GM19468 (cell line): ENCODE data around the gene APRT.
"Not testable (repeated sequence)": the region's sequence is repeated elsewhere in the genome, so short reads cannot be mapped to it uniquely, and the experiment has no call there.

Source experiments
- ATAC-seq: cut with Tn5 transposase; IDR thresholded peaks from one replicate; pipeline ENCODE4 v1.9.1; 2021; ENCODE audit warnings: mild to moderate bottlenecking, moderate library complexity, moderate number of reproducible peaks; ENCODE audit not compliant: unreplicated experiment; ENCODE audit errors: extremely low read depth

The APRT gene

DNA sequence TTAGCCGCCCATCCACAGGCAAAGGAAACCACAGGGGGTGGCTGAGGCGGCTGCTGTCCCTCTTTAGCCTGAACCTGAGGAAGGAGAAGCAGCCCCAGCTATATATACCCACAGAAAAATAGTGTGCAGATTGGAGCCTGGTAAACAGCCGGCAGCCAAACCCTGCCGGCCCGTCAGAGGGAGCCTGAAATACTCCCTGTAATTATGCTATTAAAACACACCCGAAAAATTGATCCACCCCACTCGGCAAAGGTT is 33.5 kb downstream of the APRT start:
- no peak for ATAC-seq

DNA sequence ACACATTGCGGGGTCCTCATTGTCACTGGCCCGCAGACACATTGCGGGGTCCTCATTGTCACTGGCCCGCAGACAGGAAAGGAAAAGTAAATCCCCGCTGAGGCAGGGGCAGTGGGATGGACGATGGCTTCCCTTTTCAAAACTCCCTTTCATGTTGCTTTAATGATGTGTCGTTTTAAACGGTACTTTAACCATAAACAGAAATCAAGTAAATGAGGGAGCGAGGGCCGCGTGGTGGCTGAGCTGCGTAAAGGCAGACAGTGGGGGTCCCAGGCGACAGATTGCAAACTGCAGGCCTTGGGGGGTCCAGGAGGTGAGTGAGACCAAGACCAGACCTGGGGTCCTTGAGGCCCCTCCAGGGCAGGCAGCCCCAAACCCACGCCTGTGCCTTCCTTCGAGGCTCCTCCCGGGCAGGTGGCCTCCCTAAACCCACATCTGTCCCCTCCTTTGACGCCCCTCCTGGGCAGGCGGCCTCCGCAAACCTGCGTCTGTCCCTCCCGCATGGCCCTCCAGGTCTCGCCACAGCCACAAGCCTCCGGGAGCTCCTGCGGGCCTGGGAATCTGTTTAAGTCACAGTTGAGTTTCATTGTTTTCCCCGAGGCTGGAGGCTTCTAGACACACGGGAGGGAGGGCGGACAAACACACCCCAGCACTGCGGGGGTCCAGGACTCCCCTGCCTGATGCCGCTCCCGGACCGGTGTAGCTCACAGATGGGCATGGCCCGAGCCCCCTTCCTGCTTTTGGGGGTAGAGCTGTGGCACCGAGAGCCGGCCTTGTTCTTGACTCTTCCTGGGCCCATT is 34.1 kb downstream of the APRT start:
- ATAC-seq = no peak

DNA sequence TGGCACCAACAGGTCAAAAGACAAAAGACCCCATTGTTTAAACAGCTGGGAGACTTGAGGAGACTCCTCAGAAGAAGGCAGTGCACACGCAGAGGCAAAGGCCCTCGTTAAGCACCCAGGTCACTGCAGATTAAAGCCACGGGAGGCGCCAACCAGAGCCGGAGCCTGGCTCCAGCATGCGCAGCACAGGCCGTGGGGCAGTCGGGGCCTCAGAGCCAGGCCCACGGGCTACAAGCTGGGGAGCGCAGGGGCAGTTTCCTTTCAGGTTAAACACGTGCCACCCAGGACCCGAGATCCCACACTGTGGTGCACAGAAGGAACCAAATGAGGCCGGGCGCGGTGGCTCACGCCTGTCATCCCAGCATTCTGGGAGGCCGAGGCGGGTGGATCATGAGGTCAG is 35.9 kb downstream of the APRT start:
- ATAC-seq = no peak

DNA sequence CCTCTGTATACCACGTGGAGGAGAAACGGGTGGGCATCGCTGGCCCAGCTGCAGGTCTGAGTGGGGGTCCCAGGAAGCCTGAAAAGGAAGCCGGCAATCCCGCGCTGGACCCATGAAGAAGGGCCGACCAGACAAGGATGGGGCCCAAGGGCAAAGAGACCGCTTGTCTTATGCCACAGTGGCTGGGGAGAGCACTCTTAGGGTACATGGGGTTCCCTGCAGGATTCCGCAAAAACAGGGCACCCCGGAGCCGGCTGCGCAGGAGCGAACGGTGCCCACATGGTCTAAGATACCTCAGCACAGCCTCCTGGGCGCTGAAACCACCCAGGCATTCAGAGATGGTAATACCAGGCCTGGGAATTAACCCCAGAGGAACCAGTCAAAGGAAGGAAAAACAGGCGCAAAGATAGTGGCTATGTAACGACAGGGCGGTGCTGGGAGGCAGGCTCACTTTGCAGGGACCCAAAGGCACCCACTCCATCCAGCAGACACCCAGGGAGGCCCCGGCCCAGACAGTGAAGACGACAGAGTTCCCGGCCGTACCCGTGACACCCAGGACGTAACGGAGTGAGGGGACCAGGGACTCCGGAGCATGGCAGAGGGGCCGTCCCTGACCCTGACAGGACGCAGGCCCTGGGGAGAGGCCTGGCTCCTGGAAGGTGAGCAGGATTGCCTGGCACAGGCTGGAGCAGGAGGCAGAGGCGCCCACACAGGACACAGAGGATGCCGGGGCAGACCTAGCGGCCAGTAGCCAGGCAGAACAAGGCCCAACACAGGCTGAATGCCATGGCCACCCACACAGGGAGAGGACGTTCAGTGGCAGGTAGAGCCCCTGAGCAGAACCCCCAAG is 37.0 kb downstream of the APRT start:
- no peak for ATAC-seq

DNA sequence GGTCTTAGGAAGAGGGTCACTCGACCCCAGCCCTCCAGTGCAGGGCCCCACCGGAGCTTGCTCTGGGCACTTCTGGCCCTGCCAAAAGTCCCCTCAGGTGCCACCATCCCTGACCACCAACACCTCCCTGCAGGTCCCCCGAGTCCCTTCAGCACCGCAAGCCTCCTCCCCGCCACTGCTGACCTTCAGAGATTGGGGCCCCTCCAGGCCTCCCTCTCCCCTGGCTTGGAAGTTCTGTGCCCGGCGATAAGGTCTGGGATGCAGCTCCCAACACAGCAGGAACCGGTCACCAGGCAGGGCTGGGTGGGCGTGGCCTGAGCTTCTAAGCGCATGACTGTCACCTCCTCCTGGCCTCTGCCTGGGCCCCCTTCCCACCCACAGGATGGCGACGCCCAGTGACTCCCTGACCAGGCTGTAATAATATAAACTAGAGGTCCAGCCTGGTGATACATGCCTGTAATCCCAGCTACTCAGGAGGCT is 37.9 kb downstream of the APRT start:
- ATAC-seq = no peak

DNA sequence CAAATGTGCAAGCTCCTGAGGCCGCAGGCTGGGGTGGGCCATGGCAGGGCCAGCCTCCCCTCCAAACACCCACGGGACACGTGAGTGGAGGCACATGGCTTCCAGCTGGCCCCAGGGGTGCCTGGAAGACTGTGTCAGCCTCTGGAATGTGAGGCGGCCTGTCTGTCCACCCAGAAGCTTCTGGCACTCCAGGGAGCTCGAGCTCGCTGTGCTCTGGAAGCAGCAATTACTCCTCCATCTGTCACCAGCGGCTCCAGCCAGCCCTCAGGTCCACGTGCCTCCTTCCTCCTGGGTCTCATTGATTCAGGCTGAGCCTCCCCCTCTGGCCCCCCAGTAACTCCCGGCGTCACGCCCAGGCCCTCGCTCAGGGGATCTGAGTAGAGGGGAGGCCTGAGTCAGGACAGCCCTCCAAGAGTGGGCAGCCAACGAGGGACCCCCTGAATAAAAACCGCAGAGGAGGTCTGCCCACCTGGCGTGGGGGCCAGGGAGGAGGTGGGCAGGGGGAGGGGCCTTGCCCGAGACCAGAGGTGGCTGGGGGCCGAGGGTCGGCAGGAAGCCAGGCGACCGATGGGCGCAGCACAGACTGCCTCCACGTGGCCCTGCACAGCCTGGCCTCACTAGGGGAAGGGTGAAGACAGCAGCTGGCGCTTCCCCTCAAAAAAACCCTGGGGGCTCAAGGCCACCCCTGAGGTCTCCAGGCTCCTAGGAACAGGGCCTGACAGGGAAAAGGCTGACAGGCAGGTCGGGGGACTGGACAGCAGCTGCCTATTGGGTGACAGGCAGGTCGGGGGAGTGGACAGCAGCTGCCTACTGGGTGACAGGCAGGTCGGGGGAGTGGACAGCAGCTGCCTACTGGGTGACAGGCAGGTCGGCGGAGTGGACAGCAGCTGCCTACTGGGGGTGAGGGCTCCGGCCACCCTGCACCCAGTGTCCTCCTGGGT is 38.6 kb downstream of the APRT start:
- ATAC-seq = no peak

DNA sequence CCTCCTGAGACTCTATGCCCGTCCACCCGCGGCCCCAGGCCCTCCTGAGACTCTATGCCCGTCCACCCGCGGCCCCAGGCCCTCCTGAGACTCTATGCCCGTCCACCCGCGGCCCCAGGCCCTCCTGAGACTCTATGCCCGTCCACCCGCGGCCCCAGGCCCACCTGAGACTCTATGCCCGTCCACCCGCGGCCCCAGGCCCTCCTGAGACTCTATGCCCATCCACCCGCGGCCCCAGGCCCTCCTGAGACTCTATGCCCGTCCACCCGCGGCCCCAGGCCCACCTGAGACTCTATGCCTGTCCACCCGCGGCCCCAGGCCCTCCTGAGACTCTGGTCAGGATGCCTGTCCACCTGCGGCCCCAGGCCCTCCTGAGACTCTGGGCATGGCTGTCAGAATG is 39.9 kb downstream of the APRT start:
- ATAC-seq = not testable (repeated sequence)

DNA sequence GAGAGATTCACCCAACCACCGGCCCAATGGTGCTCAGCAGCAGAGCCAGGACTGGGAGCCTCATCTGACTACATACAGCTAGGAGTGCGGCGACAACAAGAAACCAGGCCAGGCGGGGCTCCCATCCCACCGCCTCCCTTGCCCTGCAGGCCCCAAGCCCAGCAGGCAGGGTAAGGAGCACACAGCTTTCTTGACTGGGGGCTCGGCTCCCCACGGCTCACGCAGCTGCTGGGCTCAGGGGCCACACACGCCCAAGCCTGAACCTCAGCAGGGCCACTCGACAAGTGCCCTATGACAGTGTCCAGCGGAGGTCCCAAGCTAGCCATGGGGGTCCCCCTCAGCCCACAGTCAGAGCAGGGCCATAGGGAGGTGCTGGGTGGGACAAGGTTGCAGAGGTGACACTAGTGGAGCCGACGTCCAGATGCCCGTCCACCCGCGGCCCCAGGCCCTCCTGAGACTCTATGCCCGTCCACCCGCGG is 40.4 kb downstream of the APRT start:
- ATAC-seq = no peak

DNA sequence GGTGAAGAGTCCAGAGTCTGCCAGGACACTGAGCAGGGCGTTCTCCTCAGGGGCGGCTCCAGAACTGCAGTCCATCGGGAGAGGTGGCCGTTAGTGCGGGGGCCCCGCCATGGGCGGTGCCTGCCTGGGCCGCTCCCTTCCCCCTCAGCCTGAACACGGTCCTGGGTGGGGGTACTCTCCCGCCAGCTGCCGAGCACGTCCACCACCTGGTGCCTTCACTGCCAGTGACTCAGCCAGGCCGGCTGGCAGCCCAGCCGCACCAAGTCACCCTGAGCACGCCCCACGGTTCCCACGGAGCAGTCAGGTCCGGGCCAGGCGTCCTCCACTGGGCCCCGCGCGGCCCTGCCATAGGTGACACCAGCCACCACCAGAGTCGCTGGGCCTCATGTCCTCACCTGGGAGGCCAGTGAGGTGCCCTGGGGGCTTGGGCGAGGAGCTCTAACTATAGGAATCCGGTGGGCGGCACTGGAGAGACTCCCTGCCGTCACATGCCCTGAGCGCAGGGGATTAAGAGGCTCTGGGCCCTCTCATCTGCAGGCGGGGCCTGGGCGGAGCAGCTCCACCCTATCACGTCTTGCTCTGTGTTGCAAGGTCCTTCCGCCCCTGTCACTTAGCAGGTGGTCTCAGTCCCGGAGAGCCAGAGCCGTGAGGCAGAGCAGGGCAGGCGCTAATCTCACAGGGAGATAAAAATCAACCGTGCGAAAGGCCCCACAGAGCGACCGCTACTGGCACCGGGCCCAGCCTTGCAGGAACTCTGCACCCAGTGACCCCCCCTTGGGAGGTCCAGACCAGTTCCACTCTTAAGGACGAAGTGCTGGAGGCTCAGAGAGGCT is 41.1 kb downstream of the APRT start:
- no peak for ATAC-seq

DNA sequence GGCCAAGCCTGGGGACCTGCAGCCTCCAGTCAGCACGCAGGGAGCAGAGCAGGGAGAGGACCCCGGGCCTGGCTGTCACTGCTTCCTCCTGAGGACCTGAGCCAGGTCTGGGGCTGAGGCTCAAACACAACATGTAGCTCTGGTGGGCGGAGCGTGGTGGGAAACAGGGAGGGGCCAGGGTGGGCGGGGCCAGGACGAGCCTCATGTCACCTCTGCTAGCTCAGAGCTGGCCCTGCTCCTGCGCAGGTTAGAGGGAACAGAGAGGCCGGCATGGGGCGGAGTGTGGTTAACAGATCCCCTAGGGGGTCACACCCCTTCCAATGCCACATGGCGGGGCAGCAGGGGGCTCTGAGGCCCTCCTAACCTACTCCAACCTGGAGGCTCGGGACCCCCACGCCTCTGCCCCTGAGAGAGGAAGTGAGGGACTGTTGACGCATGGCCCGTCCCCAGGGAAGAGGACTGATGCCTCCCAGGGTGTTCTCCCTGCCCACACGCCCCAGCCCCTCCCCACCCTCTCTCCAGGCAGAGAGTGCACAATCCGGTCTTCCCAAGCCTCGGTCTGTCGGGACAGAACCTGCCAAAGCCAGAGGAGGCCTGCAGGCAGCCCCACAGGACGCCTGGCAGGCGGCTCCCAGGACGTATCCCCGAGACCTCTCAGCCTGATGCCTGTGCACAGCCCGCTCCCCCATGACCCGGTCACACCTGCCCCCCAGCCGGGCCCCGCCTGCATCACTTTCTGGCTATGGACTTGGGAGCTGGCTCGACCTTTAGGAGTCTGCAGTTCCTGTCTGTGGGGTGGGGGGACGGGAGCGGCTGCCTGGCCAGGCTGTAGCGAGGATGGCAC is 41.9 kb downstream of the APRT start:
- ATAC-seq = no peak

DNA sequence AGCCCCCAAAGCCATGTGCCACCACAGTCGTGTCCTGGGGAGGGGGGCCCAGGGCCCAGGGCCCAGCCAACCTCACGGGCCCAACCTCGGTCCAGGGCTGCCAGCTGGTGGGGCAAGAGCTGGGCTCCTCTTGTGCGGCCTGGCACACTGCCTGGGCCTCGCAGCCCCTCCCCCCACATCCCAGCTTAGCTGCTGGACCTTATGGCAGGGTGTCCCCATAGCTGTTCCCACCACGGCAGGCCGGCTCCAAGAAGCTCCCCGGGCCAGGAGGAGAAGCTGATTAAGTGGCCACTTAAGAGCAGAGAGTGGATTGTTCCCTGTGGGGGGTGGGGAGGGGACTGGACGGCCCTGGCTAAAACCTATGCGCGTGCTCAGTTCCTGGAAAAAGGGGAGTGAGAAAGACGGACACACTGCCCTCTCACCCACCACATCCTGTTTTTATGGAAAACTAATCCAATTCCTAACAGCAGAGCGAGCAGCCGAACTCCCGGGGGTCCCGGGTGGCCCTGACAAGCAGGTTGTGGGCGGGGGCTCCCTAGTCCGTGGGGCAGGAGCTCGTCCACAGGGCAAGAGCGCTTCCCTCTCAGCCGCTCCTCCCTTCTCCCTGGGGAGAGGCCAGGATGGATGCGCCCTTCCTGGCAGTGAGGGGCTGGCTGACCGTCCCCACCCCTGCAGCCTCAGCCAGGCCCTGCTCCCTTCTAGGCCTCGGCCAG is 43.5 kb downstream of the APRT start:
- no peak for ATAC-seq

DNA sequence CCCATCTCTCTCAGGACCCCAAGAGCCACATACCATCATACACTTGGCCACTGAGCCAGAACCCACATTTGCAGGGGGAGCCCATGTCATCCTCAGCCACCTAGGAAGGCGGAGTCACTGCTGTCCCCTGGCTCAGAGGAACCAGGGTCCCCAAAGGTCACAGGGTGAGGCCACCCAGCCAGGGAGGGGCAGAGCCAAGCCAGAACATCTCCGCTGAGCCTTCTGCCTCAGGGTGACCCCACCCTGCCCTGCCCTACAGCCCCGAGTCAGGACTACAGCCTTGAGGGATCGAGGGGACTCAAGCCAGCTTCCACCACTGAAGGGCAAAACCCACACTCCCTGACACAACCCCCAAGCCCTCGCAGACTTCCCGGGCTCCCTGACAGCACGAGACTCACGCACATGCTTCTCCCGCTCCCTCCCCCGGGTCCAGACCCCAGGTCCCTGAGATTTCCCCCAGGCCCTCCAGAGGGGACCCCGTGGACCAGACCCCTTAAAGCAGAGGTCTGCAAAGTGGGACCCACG is 44.1 kb downstream of the APRT start:
- ATAC-seq = no peak

DNA sequence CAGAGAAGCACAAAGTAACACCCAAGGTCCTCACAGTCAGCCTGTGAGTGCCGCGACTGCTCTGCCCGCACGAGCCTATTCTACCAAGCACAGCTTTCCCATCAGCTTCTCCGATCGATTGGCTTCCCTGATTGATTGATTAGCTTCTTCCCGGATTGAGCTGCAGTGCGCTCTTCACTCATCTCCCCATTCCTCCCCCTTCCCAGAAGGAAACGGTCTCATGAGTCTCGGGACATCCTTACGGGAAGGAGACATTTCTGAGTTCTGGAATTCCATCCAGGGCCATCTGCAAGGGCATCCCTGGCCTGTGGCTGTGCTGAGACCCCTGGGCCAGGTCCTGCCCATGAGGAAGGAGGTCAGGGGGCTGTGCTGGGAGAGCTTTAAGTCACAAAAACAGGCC is 44.8 kb downstream of the APRT start:
- no peak for ATAC-seq

DNA sequence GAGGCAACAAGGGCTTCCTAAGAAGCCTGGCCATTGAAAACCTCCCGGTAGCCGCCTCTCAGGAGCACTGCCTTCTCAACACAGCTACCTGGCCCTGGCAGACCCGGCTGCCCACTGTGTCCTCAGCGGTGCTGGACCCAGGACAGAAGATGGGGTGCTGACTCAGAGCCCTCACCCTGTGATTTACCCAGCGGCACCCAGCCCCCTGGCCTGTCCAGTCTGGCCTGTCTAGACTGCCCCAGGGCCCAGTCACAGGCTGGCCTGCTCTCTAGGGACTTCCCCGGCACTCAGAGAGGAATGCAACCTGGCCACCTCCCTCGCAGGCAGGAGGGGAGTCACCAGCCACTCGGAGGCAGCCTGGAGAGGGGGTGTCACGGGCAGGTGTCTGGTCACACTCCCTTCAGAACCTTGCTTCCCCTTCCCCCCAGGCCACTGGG is 46.8 kb downstream of the APRT start:
- no peak for ATAC-seq

DNA sequence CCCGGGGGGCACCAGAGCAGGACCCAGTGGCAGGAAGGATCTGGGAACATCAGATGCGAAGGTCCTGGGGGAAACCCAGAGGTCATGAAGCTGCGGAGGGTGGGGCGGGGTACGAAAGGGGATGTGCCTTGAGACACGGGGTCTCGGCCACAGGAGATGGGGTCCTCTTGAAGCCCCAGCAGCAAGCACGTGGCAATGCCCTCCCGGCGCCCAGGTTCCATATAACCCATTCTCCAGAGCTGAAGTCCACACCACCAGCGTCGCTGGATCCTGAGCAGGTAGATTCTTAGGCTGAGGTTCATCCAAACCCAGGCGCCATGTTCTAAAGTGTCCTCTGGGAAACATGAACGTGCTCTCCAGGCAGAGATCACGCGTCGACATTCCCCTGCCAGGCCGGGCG is 47.6 kb downstream of the APRT start:
- ATAC-seq = no peak

DNA sequence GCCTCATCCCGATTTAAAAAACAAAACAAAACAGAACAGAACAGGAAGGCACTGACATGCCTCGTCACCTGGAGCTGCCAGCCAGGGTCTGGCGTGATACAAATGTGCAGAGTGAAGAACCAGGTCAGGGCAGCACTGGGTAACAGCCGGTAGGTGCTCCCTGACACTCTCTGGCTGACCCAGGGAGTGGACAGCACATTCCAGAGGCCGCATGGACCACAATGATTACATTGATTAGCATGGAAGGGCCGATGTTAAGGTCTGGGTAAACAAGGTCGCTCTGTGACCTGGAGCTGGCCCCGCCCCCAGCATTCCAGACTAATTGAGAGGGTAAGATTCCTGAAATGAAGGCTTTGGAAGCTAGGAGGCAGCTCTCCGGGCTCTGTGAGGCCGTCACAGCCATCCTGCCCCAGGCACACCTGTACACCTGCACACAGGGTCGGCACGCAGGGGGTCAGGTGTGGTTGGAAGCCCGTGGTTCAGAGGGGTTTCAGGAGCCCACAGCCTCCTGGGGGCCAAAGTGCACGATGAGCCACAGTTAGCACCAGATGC is 48.1 kb downstream of the APRT start:
- ATAC-seq = no peak

DNA sequence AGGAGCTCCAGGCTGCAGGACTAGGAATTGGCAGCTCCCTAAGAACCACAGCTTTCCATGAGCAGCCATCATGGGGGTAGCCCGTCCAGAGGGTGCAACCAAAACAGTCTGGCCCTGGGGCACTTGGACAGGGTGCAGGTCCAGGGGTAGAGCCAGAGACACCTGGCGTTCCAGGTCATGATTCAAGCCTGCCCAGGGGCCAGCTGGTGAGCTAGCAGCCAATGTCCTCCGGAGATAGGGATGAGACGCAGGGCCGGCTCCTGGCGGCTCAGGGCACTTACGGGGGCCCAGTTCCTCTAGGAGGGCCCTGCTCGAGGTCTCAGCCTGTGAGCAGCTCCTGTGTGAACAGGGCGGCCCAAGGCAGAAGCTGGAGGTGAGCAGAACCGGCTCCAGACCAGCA is 48.8 kb downstream of the APRT start:
- no peak for ATAC-seq
